Breast epithelium (tissue), 4 donors: ENCODE data around the gene BGLAP. TPM values are rescaled to one million over a fixed set of nuclear protein-coding genes. Genes with fewer than 3 reads are reported as not detected.

ENCODE experiments used
- DNase-seq, 2 donors: peaks; one replicate each; pipeline ENCODE4 v3.0.0-alpha.2; 2019; ENCODE audit warnings: low spot score in 2 of 2
- H3K27ac ChIP-seq, 2 donors: fragments of 200-600 bp; sonication (generic) in 1 of 2; one replicate each; pipeline ENCODE4 v1.5.1; 2016 to 2019; ENCODE audit warnings: mild to moderate bottlenecking in 1 of 2
- H3K27me3 ChIP-seq, 2 donors: fragments of 200-600 bp; sonication (generic) in 1 of 2; one replicate each; pipeline versions ENCODE4 v1.5.1 to v1.6.0; 2017 to 2019; ENCODE audit warnings: control low read depth in 1 of 2, mild to moderate bottlenecking in 1 of 2
- H3K36me3 ChIP-seq: fragments of 200-600 bp; one replicate; pipeline ENCODE4 v1.5.1; 2019
- H3K4me1 ChIP-seq, 2 donors: fragments of 200-600 bp; sonication (generic); one replicate each; pipeline ENCODE4 v1.5.1; 2016 to 2019; ENCODE audit warnings: control low read depth in 1 of 2
- H3K4me3 ChIP-seq, 3 donors: fragments of 200-600 bp; sonication (generic); 1 replicate in 2 of 3; 2 replicates in 1 of 3; pipeline ENCODE4 v1.5.1; 2016 to 2019; ENCODE audit warnings: mild to moderate bottlenecking in 3 of 3, moderate library complexity in 2 of 3
- H3K9me3 ChIP-seq, 2 donors: fragments of 200-600 bp; sonication (generic) in 1 of 2; one replicate each; pipeline ENCODE4 v1.5.1; 2016 to 2019; ENCODE audit warnings: control low read depth in 1 of 2
- POLR2A ChIP-seq: fragments of 450-650 bp; IDR thresholded peaks from one replicate; pipeline ENCODE4 v1.6.1; 2016; ENCODE audit warnings: antibody characterized with exemption, mild to moderate bottlenecking, moderate library complexity
- POLR2AphosphoS5 ChIP-seq, 3 donors: sonication (generic); formaldehyde crosslinking; IDR thresholded peaks; one replicate each; pipeline ENCODE4 v1.6.1; 2017; ENCODE audit warnings: antibody characterized with exemption in 3 of 3
- intact Hi-C: fragments of 100-400 bp; cut with DNase I; formaldehyde crosslinking; loops from one replicate; pipeline ENCODE4 v1.15.1; 2023; ENCODE audit warnings: low total_unique reads
- total RNA-seq, 3 donors: library from RNA; depleted of rRNA; stranded (reverse); fragments of >200 nt; gene quantifications; one replicate each; pipeline ENCODE4 v1.1.0, GENCODE V29; 2016
- TF ChIP-seq, protein P1 (sequence below), 3 donors: fragments of 450-650 bp; IDR thresholded peaks; one replicate each; pipeline ENCODE4 v1.5.1; 2016 to 2017; ENCODE audit warnings: antibody characterized with exemption in 3 of 3, mild to moderate bottlenecking in 3 of 3, moderate library complexity in 3 of 3

BGLAP gene
- total RNA-seq, 3 donors from 2014 or later = 0.32 to 2.9 (median 0.98) TPM

GRCh38 chr1:156196445-156196844 is 45.5 kb upstream of the BGLAP start:
- Histone ChIP-seq H3K4me1 (no peaks in the 10 kb centered on the region), H3K27ac (no peak overlapping the region), H3K4me3 (no peak overlapping the region), H3K9me3 (no peaks in the 10 kb centered on the region), H3K27me3 (no peaks in the 10 kb centered on the region), H3K36me3 (no peaks in the 10 kb centered on the region)
- intact Hi-C loops = no loop called here
- TF ChIP-seq, protein P1, sequence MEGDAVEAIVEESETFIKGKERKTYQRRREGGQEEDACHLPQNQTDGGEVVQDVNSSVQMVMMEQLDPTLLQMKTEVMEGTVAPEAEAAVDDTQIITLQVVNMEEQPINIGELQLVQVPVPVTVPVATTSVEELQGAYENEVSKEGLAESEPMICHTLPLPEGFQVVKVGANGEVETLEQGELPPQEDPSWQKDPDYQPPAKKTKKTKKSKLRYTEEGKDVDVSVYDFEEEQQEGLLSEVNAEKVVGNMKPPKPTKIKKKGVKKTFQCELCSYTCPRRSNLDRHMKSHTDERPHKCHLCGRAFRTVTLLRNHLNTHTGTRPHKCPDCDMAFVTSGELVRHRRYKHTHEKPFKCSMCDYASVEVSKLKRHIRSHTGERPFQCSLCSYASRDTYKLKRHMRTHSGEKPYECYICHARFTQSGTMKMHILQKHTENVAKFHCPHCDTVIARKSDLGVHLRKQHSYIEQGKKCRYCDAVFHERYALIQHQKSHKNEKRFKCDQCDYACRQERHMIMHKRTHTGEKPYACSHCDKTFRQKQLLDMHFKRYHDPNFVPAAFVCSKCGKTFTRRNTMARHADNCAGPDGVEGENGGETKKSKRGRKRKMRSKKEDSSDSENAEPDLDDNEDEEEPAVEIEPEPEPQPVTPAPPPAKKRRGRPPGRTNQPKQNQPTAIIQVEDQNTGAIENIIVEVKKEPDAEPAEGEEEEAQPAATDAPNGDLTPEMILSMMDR (IDR thresholded peaks at IDR 0.05) = no peak
- no peak for TF ChIP-seq POLR2A
- no peak for TF ChIP-seq POLR2AphosphoS5 (IDR thresholded peaks at IDR 0.05)
- DNase-seq = no peak

DNA sequence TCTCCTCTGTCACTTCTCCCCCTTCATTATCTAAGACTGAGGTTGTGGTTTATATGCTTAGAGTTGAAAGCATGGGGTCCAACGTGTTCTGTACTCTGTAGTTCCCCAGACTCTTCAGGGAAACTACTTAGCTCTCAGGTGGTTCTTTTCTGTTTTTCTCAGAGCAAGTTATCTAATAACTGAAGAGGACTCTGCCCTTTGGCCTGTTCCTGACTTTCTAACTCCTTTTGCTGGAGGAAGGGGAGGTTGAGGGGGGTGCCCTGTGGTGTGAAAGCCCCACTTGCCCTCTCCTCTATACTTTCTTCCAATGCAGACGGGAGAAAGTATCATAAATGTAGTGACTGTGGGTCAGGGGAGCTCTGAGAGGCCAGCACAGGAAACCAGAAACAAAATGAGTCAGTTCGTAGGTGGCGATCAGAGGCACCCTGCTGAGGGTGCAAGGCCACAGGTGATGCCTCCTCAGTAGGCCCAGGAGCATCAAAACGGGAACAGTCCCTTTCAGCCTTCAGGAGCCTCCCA is 43.1 kb upstream of the BGLAP start:
- no peaks in the 10 kb centered on the region for H3K4me1 ChIP-seq
- no peaks in the 10 kb centered on the region for H3K9me3 ChIP-seq
- no peak for DNase-seq
- H3K27me3 ChIP-seq = no peaks in the 10 kb centered on the region
- no peak overlapping the region for H3K27ac ChIP-seq
- H3K36me3 ChIP-seq = no peaks in the 10 kb centered on the region
- intact Hi-C loops = no loop called here
- TF ChIP-seq POLR2A (no peak), POLR2AphosphoS5 (IDR thresholded peaks at IDR 0.05) (no peak)
- TF ChIP-seq, protein P1 (IDR thresholded peaks at IDR 0.05) = no peak
- H3K4me3 ChIP-seq = no peak overlapping the region

DNA sequence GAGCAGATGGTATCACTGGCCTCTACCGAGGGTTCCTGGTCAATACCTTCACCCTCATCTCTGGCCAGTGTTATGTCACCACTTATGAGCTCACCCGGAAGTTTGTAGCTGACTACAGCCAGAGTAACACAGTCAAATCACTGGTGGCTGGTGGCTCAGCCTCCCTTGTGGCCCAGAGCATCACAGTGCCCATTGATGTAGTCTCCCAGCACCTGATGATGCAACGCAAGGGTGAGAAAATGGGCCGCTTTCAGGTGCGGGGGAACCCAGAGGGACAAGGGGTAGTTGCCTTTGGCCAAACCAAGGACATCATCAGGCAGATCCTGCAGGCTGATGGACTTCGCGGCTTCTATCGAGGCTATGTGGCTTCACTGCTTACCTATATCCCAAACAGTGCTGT is 41.9 kb upstream of the BGLAP start:
- H3K4me3 ChIP-seq = no peak overlapping the region

GRCh38 chr1:156203331-156203730 is 38.7 kb upstream of the BGLAP start:
- H3K4me3 ChIP-seq = no peak overlapping the region
- intact Hi-C loops = no loop called here
- no peak overlapping the region for H3K27ac ChIP-seq
- no peak for DNase-seq
- H3K9me3 ChIP-seq = no peaks in the 10 kb centered on the region
- no peak for TF ChIP-seq POLR2A
- TF ChIP-seq, protein P1 (IDR thresholded peaks at IDR 0.05) = no peak
- no peak for TF ChIP-seq POLR2AphosphoS5 (IDR thresholded peaks at IDR 0.05)
- H3K4me1 ChIP-seq = no peaks in the 10 kb centered on the region
- no peaks in the 10 kb centered on the region for H3K36me3 ChIP-seq
- no peaks in the 10 kb centered on the region for H3K27me3 ChIP-seq

More for the DNA sequence above, 41.9 kb upstream of the BGLAP start:
- Histone ChIP-seq H3K36me3 (no peaks in the 10 kb centered on the region), H3K27ac (no peak overlapping the region), H3K27me3 (no peaks in the 10 kb centered on the region), H3K9me3 (no peaks in the 10 kb centered on the region), H3K4me1 (no peaks in the 10 kb centered on the region)
- TF ChIP-seq POLR2A (no peak), POLR2AphosphoS5 (IDR thresholded peaks at IDR 0.05) (no peak)
- TF ChIP-seq, protein P1 (IDR thresholded peaks at IDR 0.05) = no peak
- intact Hi-C loops = no loop called here
- no peak for DNase-seq

DNA sequence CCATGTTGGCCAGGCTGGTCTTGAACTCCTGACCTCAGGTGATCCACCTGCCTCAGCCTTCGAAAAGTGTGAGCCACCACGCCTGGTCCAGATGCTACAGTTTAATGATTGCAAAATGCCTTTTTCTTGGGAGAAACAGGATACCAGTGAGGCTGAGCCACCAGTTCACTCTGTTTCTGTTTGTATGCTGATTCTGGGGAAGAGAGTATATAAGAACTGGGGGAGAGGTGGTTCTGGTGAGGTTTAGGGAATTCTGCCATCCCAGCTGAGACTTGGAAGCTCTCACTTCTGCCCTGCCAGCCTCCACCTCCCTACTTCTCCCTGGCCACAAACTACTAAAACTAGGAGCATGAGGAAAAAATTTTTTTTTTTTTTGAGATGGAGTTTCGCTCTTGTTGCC is 37.3 kb upstream of the BGLAP start:
- TF ChIP-seq, protein P1 (IDR thresholded peaks at IDR 0.05) = no peak
- TF ChIP-seq POLR2A (no peak), POLR2AphosphoS5 (IDR thresholded peaks at IDR 0.05) (no peak)
- no peak for DNase-seq
- Histone ChIP-seq H3K9me3 (no peaks in the 10 kb centered on the region), H3K4me1 (no peaks in the 10 kb centered on the region), H3K4me3 (no peak overlapping the region), H3K27me3 (no peaks in the 10 kb centered on the region), H3K36me3 (no peaks in the 10 kb centered on the region), H3K27ac (no peak overlapping the region)
- intact Hi-C loops = no loop called here
